Fibroblast of the conjunctiva (primary cell): ENCODE data around the gene SLC45A2.
"Not testable (repeated sequence)": the region's sequence is repeated elsewhere in the genome, so short reads cannot be mapped to it uniquely, and the experiment has no call there.

Source experiments
- DNase-seq: peaks from one replicate; pipeline ENCODE4 v3.0.0-alpha.2; 2010; ENCODE audit warnings: low read depth

The SLC45A2 gene

DNA sequence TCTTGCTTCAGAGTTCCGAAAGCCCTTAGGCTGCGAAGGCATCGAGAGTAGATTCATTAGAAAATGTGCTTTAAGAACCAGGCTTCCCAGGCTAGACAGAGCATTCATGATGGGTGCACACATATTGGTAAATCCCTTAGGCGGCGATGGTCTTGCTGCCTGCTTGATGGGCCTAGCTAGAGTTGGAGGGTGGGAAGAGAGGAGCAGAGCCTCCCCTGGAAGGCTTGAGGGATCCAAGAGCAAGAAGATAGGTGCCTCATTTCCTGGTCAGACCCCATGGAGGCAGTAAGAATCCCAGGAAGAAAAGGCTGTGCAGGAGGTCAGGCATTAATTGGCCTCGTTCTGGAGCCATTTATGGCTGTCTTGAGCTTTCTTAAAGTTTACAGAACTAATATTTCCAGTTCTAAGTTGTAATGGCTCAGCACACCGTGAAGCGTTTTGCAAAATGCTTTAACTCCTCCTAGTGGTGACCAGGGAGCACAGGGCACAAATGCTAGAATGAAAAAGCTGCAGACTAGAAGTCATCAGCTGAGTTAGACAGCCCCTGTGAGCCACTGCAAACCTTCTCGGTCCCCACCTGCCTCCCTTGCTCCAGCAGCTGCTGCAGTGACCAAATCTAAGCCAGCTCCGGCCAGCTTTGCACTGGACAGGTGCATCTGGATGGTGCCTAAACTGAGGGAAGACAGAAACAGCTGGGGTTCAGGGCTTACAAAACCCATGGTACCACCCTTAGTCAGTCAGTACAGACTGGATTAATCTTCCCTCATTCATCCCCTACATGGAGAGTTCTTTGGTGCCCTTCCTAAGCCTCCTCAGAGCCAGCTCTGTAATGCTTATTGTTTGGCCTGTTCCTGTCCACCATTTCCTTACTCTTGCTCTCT lies 14.7 kb downstream of the SLC45A2 start:
- DNase-seq = peak; percentile 48

DNA sequence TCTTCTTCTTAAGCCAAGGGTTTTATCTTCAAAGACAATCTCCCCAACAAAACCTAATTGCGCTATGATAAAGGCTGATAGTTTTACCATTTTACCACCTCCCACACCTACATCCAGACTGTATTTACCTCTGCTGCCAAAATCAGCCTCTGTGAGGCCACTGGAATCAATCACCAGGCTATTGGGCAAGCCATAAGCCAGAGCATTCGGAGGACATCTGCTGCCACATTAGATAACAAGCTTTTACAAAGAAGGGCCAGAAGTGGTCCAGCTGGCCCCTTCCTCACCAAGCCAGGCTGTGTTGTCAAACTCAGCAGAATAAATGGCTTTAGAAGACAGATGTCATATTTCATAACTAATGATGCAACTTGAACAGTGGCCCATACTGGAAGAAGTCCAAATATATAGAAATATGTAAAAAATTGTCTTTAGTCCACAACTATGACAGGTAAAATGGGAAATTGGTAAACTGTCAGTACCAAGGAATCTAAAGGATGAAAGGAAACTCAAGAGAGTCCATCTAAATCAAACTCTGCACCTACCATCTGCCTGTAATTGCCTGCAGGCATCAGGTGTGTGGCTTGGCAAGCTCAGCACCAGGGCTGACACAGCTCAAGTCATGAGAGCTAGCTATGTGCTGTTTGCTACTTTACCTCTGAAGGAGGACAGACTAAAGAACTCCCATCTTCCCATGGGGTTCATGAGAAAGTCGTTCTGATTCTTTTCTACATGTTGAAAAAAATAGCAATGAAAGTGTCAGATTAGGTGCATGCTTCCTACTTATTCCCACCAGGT lies 16.1 kb downstream of the SLC45A2 start:
- DNase-seq = no peak

DNA sequence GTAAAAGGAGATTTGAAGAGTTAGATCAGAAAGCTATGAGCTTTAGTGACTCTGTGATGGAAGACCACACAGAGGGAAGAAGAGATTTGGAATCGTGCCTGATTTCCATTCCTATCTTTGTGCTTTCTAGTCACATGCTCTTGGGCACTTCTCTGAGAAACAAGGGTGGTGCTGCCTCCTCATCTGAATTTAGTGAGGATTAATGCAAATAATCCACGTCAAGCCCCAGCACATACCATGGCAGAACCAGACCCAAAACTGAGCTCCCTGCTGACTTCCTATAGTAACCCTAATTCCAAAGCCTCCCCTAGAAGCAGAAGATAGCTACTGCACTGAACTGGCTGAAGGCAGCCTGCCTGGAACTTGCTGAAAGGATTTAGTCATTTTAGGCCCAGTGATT lies 17.7 kb downstream of the SLC45A2 start:
- no peak for DNase-seq

DNA sequence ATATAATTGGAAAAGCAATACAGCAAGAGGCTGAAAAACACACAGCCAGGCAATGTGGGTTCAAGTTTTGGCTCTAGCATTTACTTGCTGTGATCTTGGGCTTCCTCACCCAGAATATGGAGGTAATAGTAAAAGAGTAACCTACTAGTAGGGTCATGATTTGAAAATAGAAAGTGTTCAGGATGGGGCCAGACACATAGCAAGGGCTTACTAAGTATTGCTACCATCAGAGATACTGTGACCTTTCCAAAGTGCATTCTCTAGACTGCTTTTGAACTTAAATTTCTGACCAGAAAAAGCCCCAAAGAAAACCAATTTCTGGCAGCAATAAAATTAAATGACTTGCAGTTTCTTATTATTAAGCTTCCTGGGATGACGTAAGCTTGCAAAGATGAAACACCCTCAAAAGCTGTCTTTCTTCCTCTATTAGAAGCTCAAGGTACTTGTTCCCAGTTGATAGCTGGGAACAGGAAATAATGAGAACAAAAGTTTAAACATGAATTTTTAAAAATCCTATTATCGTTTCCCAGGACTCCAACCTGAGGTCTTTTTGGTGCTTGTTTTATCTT lies 20.3 kb downstream of the SLC45A2 start:
- no peak for DNase-seq

DNA sequence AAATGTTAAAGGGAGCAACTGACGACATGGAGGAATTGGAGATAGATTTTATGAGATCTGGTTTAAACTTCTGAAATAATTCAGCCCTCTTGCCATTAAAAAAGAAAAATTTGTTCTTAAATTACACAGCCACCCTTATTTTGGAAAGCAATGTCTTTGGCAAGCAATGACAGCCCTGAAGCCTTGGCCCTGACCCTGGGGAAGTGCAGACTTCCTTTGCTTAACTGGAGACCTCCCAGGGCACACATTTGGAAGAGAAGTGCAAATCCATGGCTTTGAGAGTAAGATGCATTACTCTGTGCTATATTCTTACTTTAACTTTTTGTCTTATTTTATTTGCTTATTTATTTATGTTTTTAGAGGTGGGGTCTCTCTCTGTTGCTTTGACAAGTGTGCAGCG lies 26.3 kb downstream of the SLC45A2 start:
- no peak for DNase-seq

DNA sequence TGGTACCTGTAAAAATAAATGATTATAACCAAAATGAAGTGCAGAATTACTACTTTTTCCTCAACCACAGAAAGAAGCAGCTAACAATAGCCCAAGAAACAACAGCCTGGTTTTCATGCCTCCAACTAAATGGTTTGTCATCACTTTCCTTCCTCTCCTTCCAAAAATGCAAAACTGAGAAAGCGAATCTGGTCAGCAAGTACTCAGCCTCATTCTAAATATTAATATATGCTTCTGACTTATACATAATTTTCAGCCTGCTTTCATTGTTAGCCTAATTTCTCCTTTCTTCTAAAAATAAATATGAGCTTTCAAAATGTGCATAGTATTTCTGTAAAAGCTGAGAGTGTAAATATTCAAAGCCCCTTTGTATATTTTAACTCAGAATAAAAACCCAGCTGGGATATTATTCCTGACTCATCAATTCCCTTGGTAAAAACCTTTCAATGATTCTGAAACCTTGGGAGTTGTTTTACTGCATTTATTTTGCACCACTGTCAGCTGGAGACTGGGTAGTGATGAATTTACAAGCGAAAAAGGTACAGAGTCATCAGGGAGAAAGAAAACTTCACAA lies 26.8 kb downstream of the SLC45A2 start:
- DNase-seq = no peak

DNA sequence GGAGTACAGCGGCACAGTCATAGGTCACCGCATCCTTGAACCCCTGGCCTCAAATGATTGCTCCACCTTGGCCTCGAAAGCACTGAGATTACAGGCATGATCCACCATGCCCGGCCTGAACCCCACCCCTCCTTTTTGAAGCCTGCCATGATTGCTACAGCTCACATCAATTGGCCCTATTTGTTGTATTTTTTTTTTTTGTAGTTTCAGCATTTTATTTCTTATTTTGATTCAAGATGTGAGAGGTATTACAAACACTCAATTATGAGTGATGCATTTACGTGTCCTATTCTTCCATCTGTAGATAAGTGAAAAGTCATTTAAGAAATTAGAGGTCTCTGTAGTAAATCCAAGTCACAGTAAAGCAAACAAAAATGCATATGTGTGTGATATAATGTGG lies 32.3 kb downstream of the SLC45A2 start:
- DNase-seq = not testable (repeated sequence)

DNA sequence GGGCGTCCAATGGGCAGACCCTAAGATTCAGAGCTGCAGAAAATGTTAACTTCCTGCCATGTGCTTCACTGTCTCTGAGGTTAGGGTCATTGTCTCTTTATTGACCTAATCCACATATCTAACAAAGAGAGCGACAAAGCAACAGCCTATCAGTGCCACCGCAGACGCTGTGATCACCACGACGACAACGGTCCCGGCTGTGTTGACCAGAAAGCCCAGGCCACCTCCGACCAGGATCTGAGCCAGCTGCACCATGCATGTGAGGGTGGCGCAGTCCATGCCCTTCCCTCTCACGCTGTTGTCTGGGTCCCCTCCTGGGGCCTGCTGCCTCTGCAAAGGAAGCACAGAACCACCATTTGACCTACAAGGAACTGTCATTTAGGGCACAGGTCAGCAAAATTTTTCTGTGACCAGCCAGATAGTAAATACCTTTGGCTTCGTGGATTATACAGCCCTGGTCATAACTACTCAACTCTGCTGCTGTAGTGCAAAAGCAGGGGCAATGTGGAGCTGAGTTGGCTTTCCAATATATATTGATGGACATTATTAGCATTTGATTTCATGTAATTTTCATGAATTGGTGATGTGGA lies 39.9 kb downstream of the SLC45A2 start:
- DNase-seq = no peak

DNA sequence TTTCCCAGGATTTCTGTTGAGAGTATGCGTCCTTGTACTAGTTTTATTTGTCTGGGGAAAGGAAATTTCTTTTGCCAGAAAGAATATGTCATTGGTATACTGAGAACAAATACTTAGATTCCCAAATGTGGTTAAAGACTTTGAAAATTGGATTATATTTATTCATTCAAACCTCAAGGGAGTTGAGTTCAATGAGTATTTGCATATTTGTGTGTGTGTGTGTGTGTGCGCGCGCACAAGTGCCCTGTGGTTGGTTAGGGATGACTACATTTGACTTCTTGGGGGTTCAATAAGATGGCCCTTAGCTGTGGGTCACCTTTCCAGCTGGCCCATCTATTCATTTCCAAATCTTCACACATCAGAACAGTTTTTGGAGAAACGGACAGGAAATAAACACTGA lies 43.4 kb downstream of the SLC45A2 start:
- no peak for DNase-seq

DNA sequence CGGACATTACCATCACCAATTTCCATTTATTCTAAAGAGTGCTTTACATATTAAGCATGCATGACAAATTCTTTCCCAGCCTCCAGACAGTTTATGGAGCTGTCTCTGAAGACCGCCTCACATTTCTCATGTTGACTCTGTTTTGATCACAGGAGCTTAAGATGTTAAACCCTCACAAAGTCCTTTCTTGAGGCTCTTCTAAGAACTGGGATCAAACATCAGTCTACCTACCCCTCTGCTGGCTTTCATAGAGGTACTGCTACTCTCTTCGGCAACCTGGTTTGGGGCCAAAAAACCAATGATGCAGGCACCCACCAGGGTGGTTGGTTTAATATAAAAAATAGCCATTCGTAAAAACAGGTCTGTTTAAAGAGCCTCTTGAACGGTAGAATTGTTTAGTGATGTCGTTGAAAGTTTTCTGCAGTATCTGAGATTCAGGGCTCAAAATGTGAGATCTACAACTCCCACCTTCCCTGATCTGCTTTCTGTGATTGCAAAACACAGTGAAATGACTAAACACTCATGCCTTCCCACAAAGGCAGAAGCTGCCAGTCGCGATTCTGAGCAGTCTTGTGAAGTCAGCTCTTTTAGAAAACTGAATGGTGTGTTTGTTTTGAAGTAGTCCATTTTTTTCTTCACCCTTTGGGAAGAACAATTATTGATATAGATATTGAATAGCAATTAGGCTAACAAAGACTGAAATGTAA lies 44.8 kb downstream of the SLC45A2 start:
- no peak for DNase-seq

DNA sequence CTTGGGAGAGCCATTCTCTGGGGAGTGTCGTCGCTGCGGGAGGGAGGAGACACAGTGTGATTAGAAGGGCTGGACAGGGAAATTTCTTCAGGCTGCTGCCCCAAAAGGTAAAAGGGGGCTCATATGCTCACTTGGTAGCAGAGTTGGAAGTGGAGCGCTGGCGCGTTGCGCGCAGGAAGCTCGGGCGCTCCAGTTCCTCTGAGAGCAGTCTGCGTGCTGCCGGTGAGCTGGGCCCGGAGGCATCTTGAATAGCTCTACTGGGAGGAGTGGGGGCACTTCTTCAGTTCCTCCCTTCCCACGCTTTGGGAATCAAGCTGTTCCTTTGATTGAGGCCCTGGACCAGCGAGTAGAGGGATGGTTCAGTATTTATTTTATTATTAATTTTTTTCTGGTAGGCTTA lies 45.6 kb downstream of the SLC45A2 start:
- DNase-seq = no peak

DNA sequence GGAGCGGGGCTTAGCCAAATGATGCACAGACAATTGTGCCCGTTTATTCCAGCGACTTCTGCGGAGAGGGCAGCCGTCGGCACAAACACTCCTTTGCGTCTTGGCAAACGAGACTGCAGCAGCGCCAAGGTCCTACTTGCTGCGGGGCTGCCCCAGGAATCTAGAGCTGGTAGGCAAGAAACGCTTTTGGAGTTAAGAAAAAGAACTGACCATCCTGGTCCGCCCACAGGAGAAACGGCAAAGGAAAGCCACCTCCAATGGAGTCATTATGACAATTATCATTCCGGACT lies 46.0 kb downstream of the SLC45A2 start:
- no peak for DNase-seq

DNA sequence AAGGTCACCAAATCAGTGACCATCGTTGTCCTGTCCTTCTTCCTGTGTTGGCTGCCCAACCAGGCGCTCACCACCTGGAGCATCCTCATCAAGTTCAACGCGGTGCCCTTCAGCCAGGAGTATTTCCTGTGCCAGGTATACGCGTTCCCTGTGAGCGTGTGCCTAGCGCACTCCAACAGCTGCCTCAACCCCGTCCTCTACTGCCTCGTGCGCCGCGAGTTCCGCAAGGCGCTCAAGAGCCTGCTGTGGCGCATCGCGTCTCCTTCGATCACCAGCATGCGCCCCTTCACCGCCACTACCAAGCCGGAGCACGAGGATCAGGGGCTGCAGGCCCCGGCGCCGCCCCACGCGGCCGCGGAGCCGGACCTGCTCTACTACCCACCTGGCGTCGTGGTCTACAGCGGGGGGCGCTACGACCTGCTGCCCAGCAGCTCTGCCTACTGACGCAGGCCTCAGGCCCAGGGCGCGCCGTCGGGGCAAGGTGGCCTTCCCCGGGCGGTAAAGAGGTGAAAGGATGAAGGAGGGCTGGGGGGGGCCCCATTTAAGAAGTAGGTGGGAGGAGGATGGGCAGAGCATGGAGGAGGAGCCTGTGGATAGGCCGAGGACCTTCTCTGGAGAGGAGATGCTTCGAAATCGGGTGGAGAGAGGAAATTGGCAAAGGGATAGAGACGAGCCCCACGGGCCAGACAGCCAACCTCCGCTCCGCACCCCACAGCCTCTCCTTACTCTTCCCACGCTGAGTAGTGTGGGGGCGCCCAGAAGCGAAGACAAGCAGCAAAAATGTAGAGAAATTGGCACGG lies 46.6 kb downstream of the SLC45A2 start:
- no peak for DNase-seq

DNA sequence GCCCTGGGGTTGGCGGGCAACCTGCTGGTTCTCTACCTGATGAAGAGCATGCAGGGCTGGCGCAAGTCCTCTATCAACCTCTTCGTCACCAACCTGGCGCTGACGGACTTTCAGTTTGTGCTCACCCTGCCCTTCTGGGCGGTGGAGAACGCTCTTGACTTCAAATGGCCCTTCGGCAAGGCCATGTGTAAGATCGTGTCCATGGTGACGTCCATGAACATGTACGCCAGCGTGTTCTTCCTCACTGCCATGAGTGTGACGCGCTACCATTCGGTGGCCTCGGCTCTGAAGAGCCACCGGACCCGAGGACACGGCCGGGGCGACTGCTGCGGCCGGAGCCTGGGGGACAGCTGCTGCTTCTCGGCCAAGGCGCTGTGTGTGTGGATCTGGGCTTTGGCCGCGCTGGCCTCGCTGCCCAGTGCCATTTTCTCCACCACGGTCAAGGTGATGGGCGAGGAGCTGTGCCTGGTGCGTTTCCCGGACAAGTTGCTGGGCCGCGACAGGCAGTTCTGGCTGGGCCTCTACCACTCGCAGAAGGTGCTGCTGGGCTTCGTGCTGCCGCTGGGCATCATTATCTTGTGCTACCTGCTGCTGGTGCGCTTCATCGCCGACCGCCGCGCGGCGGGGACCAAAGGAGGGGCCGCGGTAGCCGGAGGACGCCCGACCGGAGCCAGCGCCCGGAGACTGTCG lies 47.3 kb downstream of the SLC45A2 start:
- DNase-seq = no peak

DNA sequence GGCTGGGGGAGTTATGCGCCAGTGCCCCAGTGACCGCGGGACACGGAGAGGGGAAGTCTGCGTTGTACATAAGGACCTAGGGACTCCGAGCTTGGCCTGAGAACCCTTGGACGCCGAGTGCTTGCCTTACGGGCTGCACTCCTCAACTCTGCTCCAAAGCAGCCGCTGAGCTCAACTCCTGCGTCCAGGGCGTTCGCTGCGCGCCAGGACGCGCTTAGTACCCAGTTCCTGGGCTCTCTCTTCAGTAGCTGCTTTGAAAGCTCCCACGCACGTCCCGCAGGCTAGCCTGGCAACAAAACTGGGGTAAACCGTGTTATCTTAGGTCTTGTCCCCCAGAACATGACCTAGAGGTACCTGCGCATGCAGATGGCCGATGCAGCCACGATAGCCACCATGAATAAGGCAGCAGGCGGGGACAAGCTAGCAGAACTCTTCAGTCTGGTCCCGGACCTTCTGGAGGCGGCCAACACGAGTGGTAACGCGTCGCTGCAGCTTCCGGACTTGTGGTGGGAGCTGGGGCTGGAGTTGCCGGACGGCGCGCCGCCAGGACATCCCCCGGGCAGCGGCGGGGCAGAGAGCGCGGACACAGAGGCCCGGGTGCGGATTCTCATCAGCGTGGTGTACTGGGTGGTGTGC lies 48.0 kb downstream of the SLC45A2 start, which contains the start of gene RXFP3:
RXFP3 (plus strand) TSS at position 6 of the 636 bp plus-strand sequence; CDS start at position 361, 355 bp downstream.
- DNase-seq = no peak

DNA sequence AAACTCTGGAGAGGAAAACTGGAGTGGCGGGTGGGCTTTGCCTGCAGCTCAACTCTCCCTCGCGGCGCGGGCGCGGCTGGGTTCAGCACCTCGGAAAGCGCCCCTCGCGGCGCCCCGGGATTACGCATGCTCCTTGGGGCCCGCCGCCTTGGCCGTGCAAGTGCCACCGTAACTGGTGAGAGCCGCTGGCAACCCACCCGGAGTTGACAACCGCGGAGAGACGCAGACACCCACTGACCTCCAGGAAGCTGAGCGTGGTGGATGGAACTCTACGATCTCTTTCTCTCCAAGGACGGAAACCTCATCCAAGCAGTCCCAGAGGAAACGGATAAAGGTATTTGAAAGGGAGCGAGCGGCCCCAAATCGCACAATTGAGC lies 48.5 kb downstream of the SLC45A2 start:
- DNase-seq = peak; percentile 6

DNA sequence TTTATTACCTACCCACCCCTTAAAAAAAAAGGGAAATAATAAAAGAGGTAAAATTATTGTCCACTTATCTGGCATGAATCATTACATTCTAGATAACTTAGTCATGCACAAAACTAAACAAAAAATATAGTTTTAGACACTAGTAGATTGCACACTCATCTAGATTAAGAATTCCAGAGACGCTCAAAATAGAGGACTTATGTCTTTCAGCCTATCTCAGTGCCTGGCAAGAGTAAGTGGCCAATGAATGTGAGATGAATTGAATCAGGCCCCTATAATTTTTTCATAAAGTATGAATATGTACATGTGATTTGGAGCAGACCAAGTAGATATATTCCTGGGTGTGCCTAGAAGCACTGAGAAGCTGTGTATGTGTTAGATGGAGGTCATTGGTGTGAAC lies 50.3 kb downstream of the SLC45A2 start:
- no peak for DNase-seq

DNA sequence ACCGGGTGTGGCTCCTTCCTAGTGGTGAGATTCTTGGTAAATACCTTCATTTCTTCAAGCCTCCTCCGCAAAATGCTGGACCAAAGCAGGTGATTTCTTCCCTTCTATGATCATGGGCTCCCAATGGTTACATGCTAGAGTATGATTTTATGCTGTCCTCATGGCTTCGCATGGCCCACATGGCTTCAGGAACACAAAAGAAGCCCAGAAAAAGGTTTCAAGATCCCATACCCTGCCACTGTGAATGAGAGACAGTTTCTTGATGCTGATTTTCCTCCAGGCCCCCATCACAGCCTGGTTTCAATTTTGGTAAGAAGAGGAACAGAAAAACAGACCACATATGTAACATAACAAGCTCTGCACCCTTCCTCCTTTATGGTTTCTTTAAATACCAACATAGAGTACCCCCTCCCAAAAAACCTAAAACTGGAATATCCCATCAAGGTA lies 50.7 kb downstream of the SLC45A2 start:
- no peak for DNase-seq

DNA sequence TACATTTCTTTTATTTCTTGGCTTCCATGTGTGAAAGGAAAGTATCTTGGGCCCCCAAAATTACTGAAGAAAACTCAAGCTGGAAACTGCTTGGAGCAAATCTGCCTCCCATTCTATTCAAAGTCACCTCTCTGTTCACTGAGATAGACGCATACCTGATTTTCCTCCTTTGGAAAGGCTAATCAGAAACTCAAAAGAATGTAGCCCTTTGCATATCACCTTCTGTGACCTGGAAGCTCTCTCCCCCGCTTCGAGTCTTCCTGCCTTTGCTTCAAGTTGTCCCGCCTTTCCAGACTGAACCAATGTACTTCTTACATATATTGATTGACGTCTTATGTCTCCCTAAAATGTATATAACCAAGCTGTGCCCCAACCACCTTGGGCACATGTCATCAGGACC lies 53.4 kb downstream of the SLC45A2 start:
- DNase-seq = no peak
